ENCODE data around the gene BAD.
A peak's percentile ranks its signal among the peaks of the same experiment; 100 is the strongest.

DNA sequence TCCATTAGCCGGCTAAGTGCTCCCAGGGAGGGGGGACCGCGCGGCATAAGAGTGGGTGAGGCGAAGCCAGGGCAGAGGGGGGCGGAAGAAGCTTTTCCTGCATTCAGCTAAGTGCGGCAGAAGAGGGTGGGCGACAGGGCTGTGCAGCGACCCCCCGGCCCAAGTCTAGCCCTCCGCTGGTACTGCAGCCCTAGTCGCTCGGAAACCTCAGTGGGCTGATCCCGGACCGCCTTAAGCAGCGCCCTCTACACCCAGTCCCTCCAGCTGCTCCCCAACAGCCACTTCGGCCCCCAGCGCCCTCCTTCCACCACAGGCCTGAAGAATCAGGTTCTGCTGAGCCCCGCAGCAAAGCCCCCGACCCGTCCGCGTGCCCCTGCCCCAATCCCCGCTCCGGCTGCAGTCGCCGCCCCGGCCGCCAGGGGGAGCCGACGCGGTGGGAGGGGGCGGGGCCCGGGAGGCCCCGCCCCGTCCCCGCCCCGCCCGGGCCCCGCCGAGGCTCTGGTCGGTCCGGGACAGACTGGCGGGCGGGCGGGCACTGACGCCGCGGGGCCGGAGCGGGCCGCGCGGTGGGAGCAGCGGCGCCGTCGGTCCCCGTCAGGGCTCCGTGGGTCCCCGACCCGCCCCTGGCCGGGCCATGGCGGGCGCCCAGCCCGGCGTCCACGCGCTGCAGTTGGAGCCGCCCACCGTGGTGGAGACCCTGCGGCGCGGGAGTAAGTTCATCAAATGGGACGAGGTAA is 33.3 kb downstream of the BAD start, which contains the start of gene PLCB3:
- TF ChIP-seq, protein P1, sequence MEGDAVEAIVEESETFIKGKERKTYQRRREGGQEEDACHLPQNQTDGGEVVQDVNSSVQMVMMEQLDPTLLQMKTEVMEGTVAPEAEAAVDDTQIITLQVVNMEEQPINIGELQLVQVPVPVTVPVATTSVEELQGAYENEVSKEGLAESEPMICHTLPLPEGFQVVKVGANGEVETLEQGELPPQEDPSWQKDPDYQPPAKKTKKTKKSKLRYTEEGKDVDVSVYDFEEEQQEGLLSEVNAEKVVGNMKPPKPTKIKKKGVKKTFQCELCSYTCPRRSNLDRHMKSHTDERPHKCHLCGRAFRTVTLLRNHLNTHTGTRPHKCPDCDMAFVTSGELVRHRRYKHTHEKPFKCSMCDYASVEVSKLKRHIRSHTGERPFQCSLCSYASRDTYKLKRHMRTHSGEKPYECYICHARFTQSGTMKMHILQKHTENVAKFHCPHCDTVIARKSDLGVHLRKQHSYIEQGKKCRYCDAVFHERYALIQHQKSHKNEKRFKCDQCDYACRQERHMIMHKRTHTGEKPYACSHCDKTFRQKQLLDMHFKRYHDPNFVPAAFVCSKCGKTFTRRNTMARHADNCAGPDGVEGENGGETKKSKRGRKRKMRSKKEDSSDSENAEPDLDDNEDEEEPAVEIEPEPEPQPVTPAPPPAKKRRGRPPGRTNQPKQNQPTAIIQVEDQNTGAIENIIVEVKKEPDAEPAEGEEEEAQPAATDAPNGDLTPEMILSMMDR (conservative IDR thresholded peaks at IDR 0.05; ENCODE audit: low read depth, low read length) = peak; percentile 78
- no peak for TF ChIP-seq EZH2 (IDR thresholded peaks at IDR 0.05; ENCODE audit: borderline replicate concordance, low read depth, low read length, poor library complexity, severe bottlenecking)
